Fibroblast of the aortic adventitia (primary cell): Measurements from ENCODE around the gene CNTN5. TPM values are rescaled to one million over a fixed set of nuclear protein-coding genes. Genes with fewer than 3 reads are reported as not detected.
A peak's percentile ranks its signal among the peaks of the same experiment; 100 is the strongest.

ENCODE experiments used
- DNase-seq: peaks from one replicate; pipeline ENCODE4 v3.0.0-alpha.2; 2010; ENCODE audit warnings: low read depth
- H3K4me3 ChIP-seq: 2 replicates; pipeline ENCODE4 v1.5.1; 2011; ENCODE audit warnings: low read depth, mild to moderate bottlenecking, control low read depth, low read length, moderate library complexity
- CTCF ChIP-seq: IDR thresholded peaks from 2 replicates; pipeline ENCODE4 v1.5.1; 2011; ENCODE audit warnings: mild to moderate bottlenecking, low read length, control low read depth, inconsistent platforms; ENCODE audit not compliant: insufficient read depth
- total RNA-seq: library from RNA; depleted of rRNA; stranded (reverse); fragments of >200 nt; gene quantifications from 2 replicates; pipeline ENCODE4 v1.2.3, GENCODE V29; 2012; ENCODE audit warnings: low replicate concordance

Gene CNTN5
- total RNA-seq, 1 donor = 0.90 TPM

GRCh38 chr11:99320769-99321290 lies 300.1 kb downstream of the CNTN5 start:
- TF ChIP-seq CTCF = no peak
- H3K4me3 ChIP-seq = no peak overlapping the region
- no peak for DNase-seq

DNA sequence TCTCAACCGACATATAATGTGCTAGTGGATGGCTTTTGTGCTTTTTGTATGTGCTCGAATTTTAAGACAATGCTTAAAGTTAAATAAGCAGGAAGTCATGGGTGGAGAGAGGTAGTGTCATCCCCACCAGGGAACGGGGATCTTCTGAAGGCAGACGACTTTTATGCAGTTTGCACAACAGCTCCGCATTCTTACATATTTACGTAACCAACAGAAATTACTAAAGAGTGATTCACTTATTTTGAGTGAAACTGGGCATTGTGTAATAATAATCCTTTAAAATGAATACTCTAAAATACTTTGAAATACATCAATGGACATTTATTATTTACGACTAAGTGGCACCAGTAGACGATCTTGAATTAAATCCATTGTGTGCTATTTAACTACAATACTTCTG lies 305.1 kb downstream of the CNTN5 start:
- no peak overlapping the region for H3K4me3 ChIP-seq

GRCh38 chr11:99327066-99327465 lies 306.3 kb downstream of the CNTN5 start:
- TF ChIP-seq CTCF = no peak
- DNase-seq = no peak
- H3K4me3 ChIP-seq = no peak overlapping the region

More for the DNA sequence above, 305.1 kb downstream of the CNTN5 start:
- DNase-seq = peak; percentile 57
- no peak for TF ChIP-seq CTCF

DNA sequence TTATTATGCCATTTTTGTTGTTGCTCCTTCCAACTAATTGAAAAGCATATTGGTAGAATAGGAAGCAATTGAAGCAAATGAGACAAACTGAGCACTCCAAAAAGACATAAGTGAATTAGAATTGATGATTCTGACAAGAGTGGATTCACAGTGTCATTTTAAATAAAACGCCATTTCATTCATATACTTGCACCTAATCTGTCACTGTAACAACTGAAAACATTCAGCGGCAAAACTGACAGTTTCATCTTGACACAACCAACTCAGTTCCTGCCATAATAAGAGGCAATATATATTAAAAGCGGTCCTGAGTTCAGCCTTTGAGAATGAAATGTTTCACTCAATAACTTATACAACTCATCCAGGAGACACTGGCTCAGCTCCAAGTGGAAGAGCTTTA lies 306.8 kb downstream of the CNTN5 start:
- H3K4me3 ChIP-seq = no peak overlapping the region
- DNase-seq = no peak
- TF ChIP-seq CTCF = no peak

DNA sequence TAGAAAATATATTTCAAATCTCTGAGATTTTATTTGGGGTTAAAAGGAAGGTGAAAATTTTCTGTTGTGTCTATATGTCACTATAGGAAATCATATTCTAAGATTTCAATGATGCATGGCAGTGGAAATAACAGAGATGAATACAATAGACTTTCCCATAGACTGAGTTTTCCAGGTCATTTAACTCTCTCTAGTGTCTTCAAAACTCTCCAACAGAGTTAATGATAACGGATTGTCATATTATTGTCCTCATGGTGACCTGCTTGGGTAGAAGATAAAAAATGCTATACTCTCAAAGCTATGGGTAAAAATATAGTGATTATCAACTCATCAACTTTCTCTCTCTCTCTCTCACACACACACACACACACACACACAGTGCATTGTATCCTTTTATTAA lies 312.9 kb downstream of the CNTN5 start:
- DNase-seq = no peak
- no peak overlapping the region for H3K4me3 ChIP-seq
- TF ChIP-seq CTCF = no peak

- no peak for TF ChIP-seq CTCF
- DNase-seq = no peak
- no peak overlapping the region for H3K4me3 ChIP-seq
Observed at GRCh38 chr11:99343117-99343516, 322.4 kb downstream of the CNTN5 start.

DNA sequence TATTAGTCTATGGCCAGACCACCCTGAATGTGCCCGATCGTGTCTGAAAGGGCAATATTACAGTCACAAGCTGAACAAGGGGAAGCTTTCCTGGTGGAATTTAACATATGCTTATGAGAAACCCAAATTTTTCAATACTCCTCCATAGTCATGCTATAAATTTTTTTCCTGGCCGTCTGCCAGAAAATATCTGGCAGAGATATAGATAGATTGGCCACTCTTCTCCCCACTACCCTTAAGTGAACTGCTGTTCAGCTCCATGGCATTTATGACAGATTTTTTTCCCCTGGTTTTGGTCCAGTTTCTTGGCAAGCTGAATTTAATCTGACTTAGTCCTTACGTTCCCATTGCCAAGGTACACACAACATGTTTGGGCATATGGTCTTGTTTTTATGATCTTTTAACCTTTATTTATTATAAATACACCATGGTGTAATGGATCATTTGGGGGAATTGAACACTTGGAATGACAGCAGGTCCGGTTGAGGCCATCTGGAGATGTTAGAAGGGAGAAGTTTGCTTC lies 328.5 kb downstream of the CNTN5 start:
- no peak for TF ChIP-seq CTCF
- no peak overlapping the region for H3K4me3 ChIP-seq
- DNase-seq = no peak
